Esophagus squamous epithelium (tissue), 5 donors: ENCODE results near the gene GALNTL6. TPM values are rescaled to one million over a fixed set of nuclear protein-coding genes. Genes with fewer than 3 reads are reported as not detected.

Source experiments
- DNase-seq: peaks from one replicate; lab custom pipeline; 2025; lab: John Stamatoyannopoulos, UW
- H3K27ac ChIP-seq, 4 donors: fragments of 200-600 bp; sonication (generic); one replicate each; pipeline ENCODE4 v1.5.1; 2016 to 2019; ENCODE audit warnings: mild to moderate bottlenecking in 1 of 4
- H3K27me3 ChIP-seq, 4 donors: fragments of 200-600 bp; sonication (generic); 1 replicate in 3 of 4; 2 replicates in 1 of 4; pipeline versions ENCODE4 v1.5.1 to v1.6.0; 2017 to 2021; ENCODE audit warnings: antibody characterized with exemption in 1 of 4
- H3K36me3 ChIP-seq, 3 donors: fragments of 200-600 bp; sonication (generic); one replicate each; pipeline ENCODE4 v1.5.1; 2016 to 2019
- H3K4me1 ChIP-seq, 3 donors: fragments of 200-600 bp; sonication (generic); one replicate each; pipeline ENCODE4 v1.5.1; 2017 to 2019
- H3K4me3 ChIP-seq, 4 donors: fragments of 200-600 bp; sonication (generic); 1 replicate in 3 of 4; 2 replicates in 1 of 4; pipeline ENCODE4 v1.5.1; 2016 to 2019; ENCODE audit warnings: mild to moderate bottlenecking in 2 of 4, moderate library complexity in 1 of 4
- H3K9me3 ChIP-seq, 3 donors: fragments of 200-600 bp; sonication (generic); one replicate each; pipeline ENCODE4 v1.5.1; 2016 to 2019
- POLR2A ChIP-seq, 4 donors: fragments of 450-650 bp; IDR thresholded peaks; one replicate each; pipeline ENCODE4 v1.6.1; 2017; ENCODE audit warnings: antibody characterized with exemption in 4 of 4, mild to moderate bottlenecking in 4 of 4, moderate library complexity in 3 of 4
- WGBS, 2 donors: methylation state at CpG; one replicate each; pipeline ENCODE4 v1.1.5; 2018; 5-methylcytosine and 5-hydroxymethylcytosine counted together
- intact Hi-C: fragments of 100-400 bp; cut with DNase I; formaldehyde crosslinking; loops from one replicate; pipeline ENCODE4 v1.15.0; 2022
- total RNA-seq, 4 donors: library from RNA; depleted of rRNA; stranded (reverse); fragments of >200 nt; gene quantifications; one replicate each; pipeline ENCODE4 v1.1.0, GENCODE V29; 2016
- TF ChIP-seq, protein P1 (sequence below), 6 experiments: fragments of 450-650 bp in 4 of 6; fragments of 200-600 bp in 2 of 6; sonication (generic) in 2 of 6; IDR thresholded peaks; one replicate each; pipeline ENCODE4 v1.5.1; 2016 to 2019; ENCODE audit warnings: antibody characterized with exemption in 6 of 6, mild to moderate bottlenecking in 4 of 6, moderate library complexity in 4 of 6
- donor health status: DM: yes; HTN: yes; CAD: no.

GALNTL6 gene
- total RNA-seq, 4 donors from 2014 or later = 0.12 TPM; not detected in 3

DNA sequence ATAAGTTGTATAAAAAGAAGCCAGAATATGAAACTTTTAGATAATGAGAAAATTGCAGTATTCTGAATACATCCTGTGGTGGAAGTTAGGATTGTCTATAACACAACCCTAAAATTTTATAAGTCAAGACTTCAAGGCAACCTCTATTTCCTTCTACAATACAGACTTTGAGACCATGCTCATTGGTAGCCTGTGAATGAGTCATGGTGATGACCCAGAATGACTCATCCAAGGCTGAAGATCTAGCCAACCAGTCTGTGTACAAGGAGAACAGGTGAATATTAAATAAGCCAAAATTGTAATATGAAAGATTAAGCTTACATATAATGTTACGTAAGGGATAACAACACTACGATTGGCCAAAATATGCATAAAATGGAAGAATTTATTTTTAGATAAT lies 879.5 kb downstream of the GALNTL6 start:
- no peak for DNase-seq
- no peak overlapping the region for H3K27ac ChIP-seq
- peaks cover 0 to 12% (median 8%) of the 10 kb centered on the region in 3 donors for H3K9me3 ChIP-seq
- no peaks in the 10 kb centered on the region for H3K4me1 ChIP-seq
- TF ChIP-seq, protein P1, sequence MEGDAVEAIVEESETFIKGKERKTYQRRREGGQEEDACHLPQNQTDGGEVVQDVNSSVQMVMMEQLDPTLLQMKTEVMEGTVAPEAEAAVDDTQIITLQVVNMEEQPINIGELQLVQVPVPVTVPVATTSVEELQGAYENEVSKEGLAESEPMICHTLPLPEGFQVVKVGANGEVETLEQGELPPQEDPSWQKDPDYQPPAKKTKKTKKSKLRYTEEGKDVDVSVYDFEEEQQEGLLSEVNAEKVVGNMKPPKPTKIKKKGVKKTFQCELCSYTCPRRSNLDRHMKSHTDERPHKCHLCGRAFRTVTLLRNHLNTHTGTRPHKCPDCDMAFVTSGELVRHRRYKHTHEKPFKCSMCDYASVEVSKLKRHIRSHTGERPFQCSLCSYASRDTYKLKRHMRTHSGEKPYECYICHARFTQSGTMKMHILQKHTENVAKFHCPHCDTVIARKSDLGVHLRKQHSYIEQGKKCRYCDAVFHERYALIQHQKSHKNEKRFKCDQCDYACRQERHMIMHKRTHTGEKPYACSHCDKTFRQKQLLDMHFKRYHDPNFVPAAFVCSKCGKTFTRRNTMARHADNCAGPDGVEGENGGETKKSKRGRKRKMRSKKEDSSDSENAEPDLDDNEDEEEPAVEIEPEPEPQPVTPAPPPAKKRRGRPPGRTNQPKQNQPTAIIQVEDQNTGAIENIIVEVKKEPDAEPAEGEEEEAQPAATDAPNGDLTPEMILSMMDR (IDR thresholded peaks at IDR 0.05) = no peak
- TF ChIP-seq POLR2A (IDR thresholded peaks at IDR 0.05) = no peak
- H3K36me3 ChIP-seq = no peaks in the 10 kb centered on the region
- no peaks in the 10 kb centered on the region for H3K27me3 ChIP-seq
- WGBS, 2 donors = 58 to 71% methylated on average over 2 of the region's 2 CpGs
- intact Hi-C loops = no loop called here
- no peak overlapping the region for H3K4me3 ChIP-seq

GRCh38 chr4:172698256-172698655 lies 885.1 kb downstream of the GALNTL6 start:
- intact Hi-C loops = no loop called here
- 19 to 28% methylated on average over 3 to 4 of the region's 4 CpGs for WGBS, 2 donors
- H3K36me3 ChIP-seq = no peaks in the 10 kb centered on the region
- H3K4me1 ChIP-seq = no peaks in the 10 kb centered on the region
- no peaks in the 10 kb centered on the region for H3K27me3 ChIP-seq
- no peak overlapping the region for H3K27ac ChIP-seq
- TF ChIP-seq POLR2A (IDR thresholded peaks at IDR 0.05) = no peak
- TF ChIP-seq, protein P1 (IDR thresholded peaks at IDR 0.05) = no peak
- no peak overlapping the region for H3K4me3 ChIP-seq
- H3K9me3 ChIP-seq = no peaks in the 10 kb centered on the region
- DNase-seq = no peak

DNA sequence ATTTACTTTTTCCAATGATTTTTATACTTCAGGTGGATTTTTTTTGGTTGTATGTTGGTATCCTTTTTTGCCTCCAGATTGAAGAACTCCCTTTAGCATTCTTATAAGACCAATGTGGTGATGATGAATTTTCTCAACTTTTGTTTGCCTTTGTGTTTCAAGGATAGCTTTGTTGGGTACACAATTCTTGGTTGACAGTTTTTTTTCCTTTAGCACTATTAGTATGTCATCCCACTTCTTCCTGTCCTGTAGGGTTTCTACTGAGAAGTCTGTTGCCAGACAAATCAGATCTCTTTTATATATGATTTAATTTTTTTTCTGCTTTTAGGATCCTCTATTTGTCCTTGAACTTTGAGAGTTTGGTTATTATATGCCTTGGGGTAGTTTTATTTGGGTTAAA lies 892.4 kb downstream of the GALNTL6 start:
- DNase-seq = no peak
- TF ChIP-seq, protein P1 (IDR thresholded peaks at IDR 0.05) = no peak
- TF ChIP-seq POLR2A (IDR thresholded peaks at IDR 0.05) = no peak
- intact Hi-C loops = no loop called here
- Histone ChIP-seq H3K4me3 (no peak overlapping the region), H3K27me3 (no peaks in the 10 kb centered on the region), H3K9me3 (peaks cover 0 to 14% (median 0%) of the 10 kb centered on the region in 3 donors), H3K27ac (no peak overlapping the region), H3K36me3 (no peaks in the 10 kb centered on the region), H3K4me1 (no peaks in the 10 kb centered on the region)

GRCh38 chr4:172706000-172706399 lies 892.8 kb downstream of the GALNTL6 start:
- TF ChIP-seq, protein P1 (IDR thresholded peaks at IDR 0.05) = no peak
- TF ChIP-seq POLR2A (IDR thresholded peaks at IDR 0.05) = no peak
- intact Hi-C loops = no loop called here
- H3K36me3 ChIP-seq = no peaks in the 10 kb centered on the region

DNA sequence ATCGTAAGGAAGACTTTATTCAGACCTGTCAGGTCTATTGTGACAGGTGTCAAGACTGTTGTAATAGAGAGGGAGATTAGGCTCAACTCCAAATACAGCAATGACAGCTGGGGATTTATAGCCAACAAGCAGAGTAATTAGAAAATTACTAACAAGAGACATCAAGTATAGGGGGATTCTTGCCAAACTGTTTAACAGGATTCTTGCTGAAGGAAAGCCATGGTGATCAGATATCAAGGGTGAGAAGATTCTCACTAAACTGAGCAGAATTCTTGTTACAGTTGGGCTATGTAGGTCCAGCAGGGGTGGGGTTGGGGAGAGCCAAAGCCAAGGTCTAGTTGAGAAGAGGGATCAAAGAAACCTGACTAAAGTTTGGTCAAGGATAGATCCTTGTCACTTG lies 894.4 kb downstream of the GALNTL6 start:
- 30 to 43% methylated on average over 1 of the region's 1 CpG for WGBS, 2 donors
- Histone ChIP-seq H3K9me3 (peaks cover 0 to 14% (median 0%) of the 10 kb centered on the region in 3 donors), H3K27me3 (no peaks in the 10 kb centered on the region), H3K27ac (no peak overlapping the region), H3K36me3 (no peaks in the 10 kb centered on the region), H3K4me1 (no peaks in the 10 kb centered on the region), H3K4me3 (no peak overlapping the region)
- DNase-seq = no peak
- no peak for TF ChIP-seq POLR2A (IDR thresholded peaks at IDR 0.05)
- intact Hi-C loops = no loop called here

More at GRCh38 chr4:172706000-172706399, 892.8 kb downstream of the GALNTL6 start:
- no peak overlapping the region for H3K4me3 ChIP-seq
- no peaks in the 10 kb centered on the region for H3K4me1 ChIP-seq
- no peaks in the 10 kb centered on the region for H3K27me3 ChIP-seq
- no peak for DNase-seq
- peaks cover 0 to 14% (median 0%) of the 10 kb centered on the region in 3 donors for H3K9me3 ChIP-seq
- H3K27ac ChIP-seq = no peak overlapping the region

DNA sequence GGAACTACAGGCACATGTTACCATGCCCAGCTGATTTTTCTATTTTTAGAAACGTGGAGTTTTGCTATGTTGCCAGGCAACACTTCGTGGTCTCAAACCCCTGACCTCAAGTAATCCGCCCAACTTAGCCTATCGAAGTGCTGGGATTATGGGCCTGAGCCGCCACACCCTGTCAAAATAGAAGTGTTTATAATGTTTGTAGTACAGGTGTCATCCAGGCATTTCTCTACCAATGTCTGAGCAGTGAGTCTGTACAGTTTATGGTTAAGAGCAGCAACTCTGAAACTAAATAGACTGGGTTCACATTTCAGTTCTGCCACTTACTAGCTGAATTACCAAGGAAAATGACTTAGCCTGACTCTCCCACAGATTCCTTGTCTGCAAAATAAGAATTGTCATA lies 895.0 kb downstream of the GALNTL6 start:
- Histone ChIP-seq H3K9me3 (peaks cover 0 to 14% (median 0%) of the 10 kb centered on the region in 3 donors), H3K27ac (no peak overlapping the region), H3K4me1 (no peaks in the 10 kb centered on the region), H3K27me3 (no peaks in the 10 kb centered on the region), H3K36me3 (no peaks in the 10 kb centered on the region), H3K4me3 (no peak overlapping the region)
- 61 to 65% methylated on average over 4 to 5 of the region's 5 CpGs for WGBS, 2 donors
- intact Hi-C loops = no loop called here
- TF ChIP-seq, protein P1 (IDR thresholded peaks at IDR 0.05) = no peak
- TF ChIP-seq POLR2A (IDR thresholded peaks at IDR 0.05) = no peak
- no peak for DNase-seq
